Measurements from ENCODE around the gene SND1. TPM values are rescaled to one million over a fixed set of nuclear protein-coding genes. Genes with fewer than 3 reads are reported as not detected.

Gene SND1
- total RNA-seq, 1 experiment from 2014 or later, result 106 TPM

DNA sequence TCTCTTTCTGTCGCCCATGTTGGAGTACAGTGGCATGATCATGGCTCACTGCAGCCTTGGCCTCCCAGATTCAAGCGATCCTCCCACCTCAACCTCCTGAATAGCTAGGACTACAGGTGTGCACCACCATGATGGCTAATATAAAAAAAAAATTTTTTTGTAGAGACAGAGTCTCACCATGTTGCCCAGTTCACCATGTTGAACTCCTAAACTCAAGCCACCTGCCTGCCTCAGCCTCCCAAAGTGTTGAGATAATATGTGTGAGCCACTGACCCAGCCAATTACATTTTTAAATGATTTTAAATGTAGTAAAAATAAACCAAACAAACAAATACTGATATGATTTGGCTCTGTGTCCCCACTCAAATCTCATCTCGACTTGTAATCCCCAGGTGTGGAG, 487.4 kb downstream of the SND1 start:
- no peak for DNase-seq (ENCODE audit: low read depth)
- in situ Hi-C loops (cut with HindIII; ENCODE audit: low pct_unique_long_range_greater_than_20kb, low sequenced_read_pairs), result no loop called here

DNA sequence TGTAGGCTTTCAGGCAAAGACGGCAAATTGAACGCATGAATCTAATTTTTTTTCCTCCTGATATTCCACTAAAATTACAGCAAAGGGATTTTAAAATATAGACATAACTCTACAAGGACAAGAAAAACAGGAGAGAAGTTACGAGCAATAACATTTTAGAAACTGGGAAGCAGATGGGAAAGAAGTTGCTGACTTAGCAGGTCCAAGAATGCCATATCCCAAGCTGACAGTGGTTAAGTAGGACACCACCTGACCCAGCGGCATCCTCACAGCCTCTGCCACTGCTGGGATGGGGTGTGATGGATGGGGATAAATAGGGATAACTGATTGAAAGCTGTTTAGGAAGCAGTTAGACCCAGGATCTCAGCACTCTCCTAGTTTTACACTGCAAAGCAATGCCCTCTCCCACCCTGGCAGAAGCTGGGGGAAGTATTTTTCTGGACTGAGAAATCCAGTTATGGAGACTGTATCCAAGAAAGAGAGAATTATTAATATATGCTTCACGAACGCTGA, 489.7 kb downstream of the SND1 start:
- DNase-seq (ENCODE audit: low read depth), result no peak
- in situ Hi-C loops (cut with HindIII; ENCODE audit: low pct_unique_long_range_greater_than_20kb, low sequenced_read_pairs), result no loop called here

Other genes with a start within 250 kb of the SND1 start
- 10.4 and 12.9 TPM in 2 replicates for gene GCC1, start 66.6 kb upstream of the SND1 start, total RNA-seq (2014; rRNA removed; shearing (Covaris generic); ENCODE audit: low replicate concordance)
- 308 and 345 TPM in 2 replicates for gene ARF5, start 63.8 kb upstream of the SND1 start, total RNA-seq (2014; rRNA removed; shearing (Covaris generic); ENCODE audit: low replicate concordance)
- gene FSCN3, start 58.5 kb upstream of the SND1 start, total RNA-seq (2014; rRNA removed; shearing (Covaris generic); ENCODE audit: low replicate concordance), result 0.38 and 1.1 TPM in 2 replicates
- not detected in 2 replicates for gene PAX4, start 34.1 kb upstream of the SND1 start, total RNA-seq (2014; rRNA removed; shearing (Covaris generic); ENCODE audit: low replicate concordance)

All from Caki2 (cell line).